ENCODE measurements around the gene KCMF1. TPM values are rescaled to one million over a fixed set of nuclear protein-coding genes. Genes with fewer than 3 reads are reported as not detected.

KCMF1 gene
- total RNA-seq, 2 donors from 2014 or later: 7.9 to 30.4 TPM

- H3K27me3 ChIP-seq: no peaks in the 10 kb centered on the region
- intact Hi-C loops (cut with DNase I): no loop called here
- H3K9me3 ChIP-seq: no peaks in the 10 kb centered on the region
- H3K27ac ChIP-seq: peak overlapping the region; percentile 52 to 83 (median 62)
- no peaks in the 10 kb centered on the region for H3K36me3 ChIP-seq (replicated peaks in 1 of 2; ENCODE audit: insufficient read depth in 1 of 2, low read depth in 2 of 2)
- DNase-seq: peak; percentile 57 to 83 (median 69)
- peak; percentile 89 for ATAC-seq
- no peak overlapping the region for H3K4me3 ChIP-seq
- 29 to 35% methylated on average over 7 to 9 of the region's 9 CpGs for WGBS, 2 donors
- H3K4me1 ChIP-seq: peaks cover 16% of the 10 kb centered on the region
- TF ChIP-seq CTCF (IDR thresholded peaks at IDR 0.05) (no peak), POLR2A (IDR thresholded peaks at IDR 0.05) (peak in 2 of 3 donors; percentile 42 to 59)
These were observed 31.4 kb upstream of the KCMF1 start for GRCh38 chr2:84939426-84940087.

GRCh38 chr2:84940088-84940470, 30.9 kb upstream of the KCMF1 start:
- no peaks in the 10 kb centered on the region for H3K9me3 ChIP-seq
- H3K36me3 ChIP-seq (replicated peaks in 1 of 2; ENCODE audit: insufficient read depth in 1 of 2, low read depth in 2 of 2): no peaks in the 10 kb centered on the region
- ATAC-seq: no peak
- H3K4me1 ChIP-seq: peaks cover 16% of the 10 kb centered on the region
- no peak for TF ChIP-seq POLR2A (IDR thresholded peaks at IDR 0.05)
- TF ChIP-seq CTCF (IDR thresholded peaks at IDR 0.05): no peak
- H3K27ac ChIP-seq: peak overlapping the region; percentile 52 to 83 (median 62)
- H3K27me3 ChIP-seq: no peaks in the 10 kb centered on the region
- H3K4me3 ChIP-seq: no peak overlapping the region
- WGBS, 2 donors: 62 to 73% methylated on average over 3 of the region's 3 CpGs
- intact Hi-C loops (cut with DNase I): no loop called here
- DNase-seq: no peak

- Histone ChIP-seq H3K9me3 (no peaks in the 10 kb centered on the region), H3K27me3 (no peaks in the 10 kb centered on the region), H3K4me1 (peaks cover 16% of the 10 kb centered on the region), H3K36me3 (replicated peaks in 1 of 2; ENCODE audit: insufficient read depth in 1 of 2, low read depth in 2 of 2) (no peaks in the 10 kb centered on the region), H3K4me3 (no peak overlapping the region), H3K27ac (peak overlapping the region in 1 of 4 donors; percentile 52)
- ATAC-seq: no peak
- intact Hi-C loops (cut with DNase I): no loop called here
- no peak for DNase-seq
- WGBS, 2 donors: 84 to 92% methylated on average over 3 of the region's 3 CpGs
- TF ChIP-seq POLR2A (IDR thresholded peaks at IDR 0.05) (no peak), CTCF (IDR thresholded peaks at IDR 0.05) (no peak)
These were observed 30.0 kb upstream of the KCMF1 start for GRCh38 chr2:84940831-84941412.

GRCh38 chr2:84942166-84942565, 28.8 kb upstream of the KCMF1 start:
- no peak for TF ChIP-seq POLR2A (IDR thresholded peaks at IDR 0.05)
- no peak for TF ChIP-seq CTCF (IDR thresholded peaks at IDR 0.05)
- H3K27me3 ChIP-seq: no peaks in the 10 kb centered on the region
- DNase-seq (no peak), ATAC-seq (no peak)
- no peak overlapping the region for H3K4me3 ChIP-seq
- WGBS, 2 donors: 100% methylated on average over 2 of the region's 2 CpGs
- H3K27ac ChIP-seq: no peak overlapping the region
- H3K4me1 ChIP-seq: peaks cover 16% of the 10 kb centered on the region
- H3K9me3 ChIP-seq: no peaks in the 10 kb centered on the region
- intact Hi-C loops (cut with DNase I): no loop called here
- H3K36me3 ChIP-seq (replicated peaks in 1 of 2; ENCODE audit: insufficient read depth in 1 of 2, low read depth in 2 of 2): no peaks in the 10 kb centered on the region
